ENCODE data around the gene DNAAF9.

DNA sequence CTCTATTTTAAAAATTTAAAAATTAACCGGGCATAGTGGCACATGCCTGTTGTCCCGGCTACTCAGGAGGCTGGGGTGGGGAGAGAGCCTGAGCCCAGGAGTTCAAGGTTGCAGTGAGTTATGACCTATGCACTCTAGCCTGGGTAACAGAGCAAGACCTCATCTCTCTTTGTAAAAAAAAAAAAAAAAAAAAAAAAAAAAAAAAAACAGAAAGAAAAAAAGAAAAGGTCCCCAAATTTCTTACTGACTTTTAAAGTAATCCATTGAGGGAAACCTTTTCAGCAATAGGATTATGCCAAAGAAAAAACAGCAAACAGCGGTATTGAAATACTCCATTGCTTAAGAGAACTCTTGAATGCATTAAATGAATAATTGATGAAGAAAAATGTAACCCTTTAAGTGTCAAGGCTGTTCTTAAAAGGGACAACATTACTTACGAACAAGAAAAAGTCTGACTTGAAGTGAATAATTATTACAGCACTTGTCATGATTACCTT, 6.0 kb upstream of the DNAAF9 start:
- TF ChIP-seq POLR2A (IDR thresholded peaks at IDR 0.05; ENCODE audit: low read length) (no peak), GATA1 (IDR thresholded peaks at IDR 0.05; ENCODE audit: low read depth, low read length) (no peak)

All from erythroblast (primary cell).